HEK293 (cell line): ENCODE data around the gene CLEC16A.

Source experiments
- KLF10 ChIP-seq: fragments of 450-650 bp; IDR thresholded peaks from 2 replicates; pipeline ENCODE4 v1.5.1; 2018; ENCODE audit warnings: missing biosample characterization, mild to moderate bottlenecking, missing genetic modification characterization
- KLF16 ChIP-seq: fragments of 450-650 bp; formaldehyde crosslinking; IDR thresholded peaks from 2 replicates; pipeline ENCODE4 v1.5.1; 2017; ENCODE audit warnings: missing biosample characterization, missing genetic modification characterization
- TCF7L2 ChIP-seq: IDR thresholded peaks from 2 replicates; pipeline ENCODE4 v1.6.1; 2011; ENCODE audit warnings: low read depth, mild to moderate bottlenecking, inconsistent platforms, low read length, moderate library complexity, borderline replicate concordance
- ZBTB17 ChIP-seq: fragments of 450-650 bp; formaldehyde crosslinking; IDR thresholded peaks from 2 replicates; pipeline ENCODE4 v1.5.1; 2016; ENCODE audit warnings: missing biosample characterization, missing genetic modification characterization
- ZBTB7A ChIP-seq: fragments of 450-650 bp; formaldehyde crosslinking; IDR thresholded peaks from 2 replicates; pipeline ENCODE4 v1.5.1; 2016; ENCODE audit warnings: low read depth, missing biosample characterization, missing genetic modification characterization
- ZNF169 ChIP-seq: fragments of 450-650 bp; formaldehyde crosslinking; IDR thresholded peaks from 2 replicates; pipeline ENCODE4 v1.5.1; 2016; ENCODE audit warnings: missing biosample characterization, missing genetic modification characterization
- ZNF184 ChIP-seq: fragments of 450-650 bp; IDR thresholded peaks from 2 replicates; pipeline ENCODE4 v1.5.1; 2018; ENCODE audit warnings: missing biosample characterization, mild to moderate bottlenecking, missing genetic modification characterization
- ZNF335 ChIP-seq: fragments of 450-650 bp; formaldehyde crosslinking; conservative IDR thresholded peaks from 2 replicates; pipeline ENCODE4 v1.5.1; 2016; ENCODE audit warnings: missing biosample characterization, missing genetic modification characterization
- ZNF404 ChIP-seq: fragments of 450-650 bp; formaldehyde crosslinking; IDR thresholded peaks from 2 replicates; pipeline ENCODE4 v1.5.1; 2017; ENCODE audit warnings: missing biosample characterization, missing genetic modification characterization
- TF ChIP-seq, protein P1 (sequence below): fragments of 450-650 bp; formaldehyde crosslinking; IDR thresholded peaks from 2 replicates; pipeline ENCODE4 v1.5.1; 2017; ENCODE audit warnings: missing biosample characterization, missing genetic modification characterization
- TF ChIP-seq, protein P2 (sequence below): fragments of 450-650 bp; formaldehyde crosslinking; IDR thresholded peaks from 2 replicates; pipeline ENCODE4 v1.5.1; 2016; ENCODE audit warnings: missing biosample characterization, missing genetic modification characterization
- TF ChIP-seq, protein P3 (sequence below): fragments of 450-650 bp; formaldehyde crosslinking; IDR thresholded peaks from 2 replicates; pipeline ENCODE4 v1.5.1; 2016; ENCODE audit warnings: missing biosample characterization, missing genetic modification characterization
- TF ChIP-seq, protein P4 (sequence below): fragments of 450-650 bp; formaldehyde crosslinking; IDR thresholded peaks from 2 replicates; pipeline ENCODE4 v1.5.1; 2016; ENCODE audit warnings: missing biosample characterization, missing genetic modification characterization, borderline replicate concordance
- TF ChIP-seq, protein P5 (sequence below): fragments of 450-650 bp; formaldehyde crosslinking; IDR thresholded peaks from 2 replicates; pipeline ENCODE4 v1.5.1; 2016; ENCODE audit warnings: missing biosample characterization, missing genetic modification characterization

DNA sequence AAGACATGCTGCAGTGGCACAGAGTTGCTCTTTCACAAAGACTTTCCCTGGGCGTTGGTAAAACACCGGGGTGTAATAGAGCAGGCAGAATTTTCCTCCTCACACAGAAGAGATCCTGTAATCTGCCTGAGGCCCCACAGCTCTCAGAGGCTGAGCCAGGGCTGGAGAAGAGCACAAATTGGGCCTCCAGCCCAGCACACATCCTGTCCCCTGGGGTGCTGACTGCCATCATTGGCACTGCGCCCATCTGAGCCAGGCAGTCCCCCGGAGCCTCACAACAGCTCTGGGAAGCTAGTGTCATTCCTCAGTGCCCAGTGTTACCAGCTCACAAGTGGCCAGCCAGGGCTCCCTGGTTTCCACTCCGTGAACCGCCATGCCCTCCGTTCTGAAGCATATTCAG, 192.2 kb downstream of the CLEC16A start:
- TF ChIP-seq ZBTB17 (tag by site-specific recombination) (peak; percentile 57; the same call in 1 of the 2 replicates), ZNF404 (no peak), ZNF184 (tag by site-specific recombination) (no peak), ZNF335 (peak; percentile 5; the same call in 1 of the 2 replicates), TCF7L2 (no peak), KLF10 (tag by site-specific recombination) (no peak), ZNF169 (tag by site-specific recombination) (no peak), ZBTB7A (no peak), KLF16 (tag by site-specific recombination) (no peak)
- TF ChIP-seq, protein P1, sequence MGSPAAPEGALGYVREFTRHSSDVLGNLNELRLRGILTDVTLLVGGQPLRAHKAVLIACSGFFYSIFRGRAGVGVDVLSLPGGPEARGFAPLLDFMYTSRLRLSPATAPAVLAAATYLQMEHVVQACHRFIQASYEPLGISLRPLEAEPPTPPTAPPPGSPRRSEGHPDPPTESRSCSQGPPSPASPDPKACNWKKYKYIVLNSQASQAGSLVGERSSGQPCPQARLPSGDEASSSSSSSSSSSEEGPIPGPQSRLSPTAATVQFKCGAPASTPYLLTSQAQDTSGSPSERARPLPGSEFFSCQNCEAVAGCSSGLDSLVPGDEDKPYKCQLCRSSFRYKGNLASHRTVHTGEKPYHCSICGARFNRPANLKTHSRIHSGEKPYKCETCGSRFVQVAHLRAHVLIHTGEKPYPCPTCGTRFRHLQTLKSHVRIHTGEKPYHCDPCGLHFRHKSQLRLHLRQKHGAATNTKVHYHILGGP (tag by site-specific recombination): no peak
- TF ChIP-seq, protein P2, sequence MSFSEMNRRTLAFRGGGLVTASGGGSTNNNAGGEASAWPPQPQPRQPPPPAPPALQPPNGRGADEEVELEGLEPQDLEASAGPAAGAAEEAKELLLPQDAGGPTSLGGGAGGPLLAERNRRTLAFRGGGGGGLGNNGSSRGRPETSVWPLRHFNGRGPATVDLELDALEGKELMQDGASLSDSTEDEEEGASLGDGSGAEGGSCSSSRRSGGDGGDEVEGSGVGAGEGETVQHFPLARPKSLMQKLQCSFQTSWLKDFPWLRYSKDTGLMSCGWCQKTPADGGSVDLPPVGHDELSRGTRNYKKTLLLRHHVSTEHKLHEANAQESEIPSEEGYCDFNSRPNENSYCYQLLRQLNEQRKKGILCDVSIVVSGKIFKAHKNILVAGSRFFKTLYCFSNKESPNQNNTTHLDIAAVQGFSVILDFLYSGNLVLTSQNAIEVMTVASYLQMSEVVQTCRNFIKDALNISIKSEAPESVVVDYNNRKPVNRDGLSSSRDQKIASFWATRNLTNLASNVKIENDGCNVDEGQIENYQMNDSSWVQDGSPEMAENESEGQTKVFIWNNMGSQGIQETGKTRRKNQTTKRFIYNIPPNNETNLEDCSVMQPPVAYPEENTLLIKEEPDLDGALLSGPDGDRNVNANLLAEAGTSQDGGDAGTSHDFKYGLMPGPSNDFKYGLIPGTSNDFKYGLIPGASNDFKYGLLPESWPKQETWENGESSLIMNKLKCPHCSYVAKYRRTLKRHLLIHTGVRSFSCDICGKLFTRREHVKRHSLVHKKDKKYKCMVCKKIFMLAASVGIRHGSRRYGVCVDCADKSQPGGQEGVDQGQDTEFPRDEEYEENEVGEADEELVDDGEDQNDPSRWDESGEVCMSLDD (tag by site-specific recombination): no peak
- TF ChIP-seq, protein P3, sequence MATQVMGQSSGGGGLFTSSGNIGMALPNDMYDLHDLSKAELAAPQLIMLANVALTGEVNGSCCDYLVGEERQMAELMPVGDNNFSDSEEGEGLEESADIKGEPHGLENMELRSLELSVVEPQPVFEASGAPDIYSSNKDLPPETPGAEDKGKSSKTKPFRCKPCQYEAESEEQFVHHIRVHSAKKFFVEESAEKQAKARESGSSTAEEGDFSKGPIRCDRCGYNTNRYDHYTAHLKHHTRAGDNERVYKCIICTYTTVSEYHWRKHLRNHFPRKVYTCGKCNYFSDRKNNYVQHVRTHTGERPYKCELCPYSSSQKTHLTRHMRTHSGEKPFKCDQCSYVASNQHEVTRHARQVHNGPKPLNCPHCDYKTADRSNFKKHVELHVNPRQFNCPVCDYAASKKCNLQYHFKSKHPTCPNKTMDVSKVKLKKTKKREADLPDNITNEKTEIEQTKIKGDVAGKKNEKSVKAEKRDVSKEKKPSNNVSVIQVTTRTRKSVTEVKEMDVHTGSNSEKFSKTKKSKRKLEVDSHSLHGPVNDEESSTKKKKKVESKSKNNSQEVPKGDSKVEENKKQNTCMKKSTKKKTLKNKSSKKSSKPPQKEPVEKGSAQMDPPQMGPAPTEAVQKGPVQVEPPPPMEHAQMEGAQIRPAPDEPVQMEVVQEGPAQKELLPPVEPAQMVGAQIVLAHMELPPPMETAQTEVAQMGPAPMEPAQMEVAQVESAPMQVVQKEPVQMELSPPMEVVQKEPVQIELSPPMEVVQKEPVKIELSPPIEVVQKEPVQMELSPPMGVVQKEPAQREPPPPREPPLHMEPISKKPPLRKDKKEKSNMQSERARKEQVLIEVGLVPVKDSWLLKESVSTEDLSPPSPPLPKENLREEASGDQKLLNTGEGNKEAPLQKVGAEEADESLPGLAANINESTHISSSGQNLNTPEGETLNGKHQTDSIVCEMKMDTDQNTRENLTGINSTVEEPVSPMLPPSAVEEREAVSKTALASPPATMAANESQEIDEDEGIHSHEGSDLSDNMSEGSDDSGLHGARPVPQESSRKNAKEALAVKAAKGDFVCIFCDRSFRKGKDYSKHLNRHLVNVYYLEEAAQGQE (tag by site-specific recombination): no peak
- TF ChIP-seq, protein P4, sequence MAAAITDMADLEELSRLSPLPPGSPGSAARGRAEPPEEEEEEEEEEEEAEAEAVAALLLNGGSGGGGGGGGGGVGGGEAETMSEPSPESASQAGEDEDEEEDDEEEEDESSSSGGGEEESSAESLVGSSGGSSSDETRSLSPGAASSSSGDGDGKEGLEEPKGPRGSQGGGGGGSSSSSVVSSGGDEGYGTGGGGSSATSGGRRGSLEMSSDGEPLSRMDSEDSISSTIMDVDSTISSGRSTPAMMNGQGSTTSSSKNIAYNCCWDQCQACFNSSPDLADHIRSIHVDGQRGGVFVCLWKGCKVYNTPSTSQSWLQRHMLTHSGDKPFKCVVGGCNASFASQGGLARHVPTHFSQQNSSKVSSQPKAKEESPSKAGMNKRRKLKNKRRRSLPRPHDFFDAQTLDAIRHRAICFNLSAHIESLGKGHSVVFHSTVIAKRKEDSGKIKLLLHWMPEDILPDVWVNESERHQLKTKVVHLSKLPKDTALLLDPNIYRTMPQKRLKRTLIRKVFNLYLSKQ (tag by site-specific recombination): no peak
- TF ChIP-seq, protein P5, sequence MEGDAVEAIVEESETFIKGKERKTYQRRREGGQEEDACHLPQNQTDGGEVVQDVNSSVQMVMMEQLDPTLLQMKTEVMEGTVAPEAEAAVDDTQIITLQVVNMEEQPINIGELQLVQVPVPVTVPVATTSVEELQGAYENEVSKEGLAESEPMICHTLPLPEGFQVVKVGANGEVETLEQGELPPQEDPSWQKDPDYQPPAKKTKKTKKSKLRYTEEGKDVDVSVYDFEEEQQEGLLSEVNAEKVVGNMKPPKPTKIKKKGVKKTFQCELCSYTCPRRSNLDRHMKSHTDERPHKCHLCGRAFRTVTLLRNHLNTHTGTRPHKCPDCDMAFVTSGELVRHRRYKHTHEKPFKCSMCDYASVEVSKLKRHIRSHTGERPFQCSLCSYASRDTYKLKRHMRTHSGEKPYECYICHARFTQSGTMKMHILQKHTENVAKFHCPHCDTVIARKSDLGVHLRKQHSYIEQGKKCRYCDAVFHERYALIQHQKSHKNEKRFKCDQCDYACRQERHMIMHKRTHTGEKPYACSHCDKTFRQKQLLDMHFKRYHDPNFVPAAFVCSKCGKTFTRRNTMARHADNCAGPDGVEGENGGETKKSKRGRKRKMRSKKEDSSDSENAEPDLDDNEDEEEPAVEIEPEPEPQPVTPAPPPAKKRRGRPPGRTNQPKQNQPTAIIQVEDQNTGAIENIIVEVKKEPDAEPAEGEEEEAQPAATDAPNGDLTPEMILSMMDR (tag by site-specific recombination): no peak
